AG09319 (cell line): Measurements from ENCODE around the gene SLC22A31.

Source experiments
- DNase-seq: peaks from one replicate; pipeline ENCODE4 v3.0.0-alpha.2; 2010; ENCODE audit warnings: low read depth; ENCODE audit errors: extremely low read depth
- CTCF ChIP-seq: IDR thresholded peaks from 2 replicates; pipeline ENCODE4 v1.5.1; 2011; ENCODE audit warnings: low read depth, mild to moderate bottlenecking, inconsistent platforms, low read length, moderate library complexity

The SLC22A31 gene

DNA sequence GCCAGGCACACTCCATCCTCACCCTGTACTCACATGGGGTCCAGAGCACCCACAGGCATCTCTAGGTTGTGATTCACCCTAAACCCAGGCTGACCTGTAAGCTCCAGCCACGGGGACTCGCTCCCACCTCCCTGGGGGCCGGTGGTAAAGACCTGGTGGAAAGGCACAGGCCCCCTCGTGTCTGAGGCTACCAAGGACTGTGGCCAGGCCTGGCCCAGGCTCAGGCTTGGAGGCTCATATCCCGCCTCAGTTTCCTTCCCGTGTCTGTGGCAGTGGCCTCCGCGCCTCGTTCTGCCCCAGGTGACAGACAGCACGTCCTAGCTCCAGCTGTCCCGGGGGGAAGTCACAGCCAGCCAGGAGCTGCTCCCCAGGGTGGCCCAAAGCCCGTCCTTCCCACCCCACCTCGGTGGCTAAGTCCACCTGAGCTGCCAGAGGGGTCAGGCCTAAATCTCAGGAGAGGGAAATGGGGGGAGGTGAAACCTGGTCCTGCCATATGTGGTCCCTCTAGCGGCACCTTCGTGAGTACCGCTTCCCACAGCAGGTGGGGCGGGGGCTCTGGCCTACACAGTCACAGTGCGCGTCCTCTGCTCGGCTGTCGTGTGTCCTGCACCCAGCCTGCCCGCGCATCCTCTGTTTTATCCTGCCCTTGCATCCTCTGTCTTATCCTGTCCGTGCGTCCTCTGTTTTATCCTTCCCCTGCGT lies 16.2 kb downstream of the SLC22A31 start:
- no peak for TF ChIP-seq CTCF
- DNase-seq, result no peak

GRCh38 chr16:89183463-89183862 lies 16.9 kb downstream of the SLC22A31 start:
- TF ChIP-seq CTCF, result no peak
- DNase-seq, result no peak

DNA sequence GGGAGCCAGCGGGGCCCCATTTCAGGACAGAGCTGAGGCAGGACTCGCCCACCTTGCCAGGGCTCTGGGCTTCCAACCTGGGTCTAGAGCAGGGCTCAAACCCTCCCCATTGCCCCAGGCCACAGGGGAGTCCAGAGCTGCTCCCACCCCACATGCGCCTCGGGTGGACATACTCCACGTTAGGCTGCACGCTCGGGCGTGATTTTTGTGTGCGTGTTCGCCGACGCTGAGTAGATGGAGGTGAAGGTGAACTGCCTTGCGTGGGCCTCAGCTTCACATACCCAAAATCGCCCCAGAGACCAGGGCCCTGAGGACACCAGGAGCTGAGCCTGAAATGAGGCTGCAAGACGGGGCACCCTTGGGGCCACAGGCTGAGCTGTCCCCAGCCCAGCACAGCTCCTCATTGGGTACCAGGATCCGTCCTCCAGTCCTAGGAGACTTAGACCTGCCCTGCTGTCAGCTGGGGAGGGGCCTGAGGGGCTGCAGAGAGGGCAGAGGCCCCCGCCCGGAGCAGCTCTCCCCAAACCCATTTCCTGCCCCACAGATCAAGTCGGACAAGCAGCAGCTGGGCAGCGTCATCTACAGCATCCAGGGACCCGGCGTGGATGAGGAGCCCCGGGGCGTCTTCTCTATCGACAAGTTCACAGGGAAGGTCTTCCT lies 20.6 kb downstream of the SLC22A31 start:
- no peak for DNase-seq
- no peak for TF ChIP-seq CTCF

GRCh38 chr16:89179148-89179484 lies 21.2 kb downstream of the SLC22A31 start:
- DNase-seq, result no peak
- TF ChIP-seq CTCF, result no peak

GRCh38 chr16:89178453-89179147 lies 21.7 kb downstream of the SLC22A31 start:
- TF ChIP-seq CTCF, result no peak
- DNase-seq, result no peak

DNA sequence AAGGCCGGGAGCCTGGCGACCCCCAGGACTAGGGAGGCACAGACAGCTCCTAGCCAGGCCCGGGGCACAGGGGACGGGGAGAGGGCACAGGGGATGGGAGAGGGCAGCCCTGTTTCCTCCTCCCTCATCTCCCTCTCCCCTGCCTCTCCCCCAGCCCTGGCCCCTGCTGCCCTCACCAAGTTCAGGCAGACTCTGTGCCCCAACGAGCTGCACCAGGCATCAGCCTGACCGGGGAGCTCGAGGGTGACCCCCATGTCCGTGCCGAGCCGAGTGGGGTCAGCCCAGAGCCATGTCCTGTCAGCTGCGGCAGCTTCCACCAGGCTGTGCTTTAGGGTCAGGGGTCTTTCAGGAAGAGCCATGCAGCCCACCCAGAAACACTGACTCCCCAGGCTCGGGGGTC lies 22.8 kb downstream of the SLC22A31 start:
- TF ChIP-seq CTCF, result no peak
- no peak for DNase-seq

DNA sequence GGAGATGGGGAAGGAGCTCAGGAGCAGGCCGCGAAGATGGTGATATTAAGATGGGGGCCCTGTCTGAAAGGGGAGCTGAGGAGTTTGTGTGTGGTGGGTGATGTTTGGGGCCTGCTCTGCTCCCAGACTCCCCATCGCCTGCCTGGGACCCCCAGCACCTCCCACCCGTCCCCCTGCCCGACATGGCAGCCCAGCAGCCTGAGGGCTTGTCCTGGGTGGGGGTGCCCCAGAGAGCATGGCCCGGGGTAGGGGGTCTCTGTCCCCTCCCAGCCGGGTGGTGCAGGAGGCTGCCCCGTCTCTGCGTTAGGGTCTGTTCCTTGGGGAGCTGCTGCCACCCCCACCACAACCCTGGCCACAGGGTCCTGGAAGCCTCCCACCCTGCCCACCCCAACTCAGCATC lies 23.6 kb downstream of the SLC22A31 start:
- DNase-seq, result no peak
- TF ChIP-seq CTCF, result no peak
